ENCODE results near the gene PLK4. TPM values are rescaled to one million over a fixed set of nuclear protein-coding genes. Genes with fewer than 3 reads are reported as not detected.
"Not testable (repeated sequence)": the region's sequence is repeated elsewhere in the genome, so short reads cannot be mapped to it uniquely, and the experiment has no call there.

The PLK4 gene
- polyA plus RNA-seq, 3 donors, result 0.34 to 0.65 (median 0.38) TPM

DNA sequence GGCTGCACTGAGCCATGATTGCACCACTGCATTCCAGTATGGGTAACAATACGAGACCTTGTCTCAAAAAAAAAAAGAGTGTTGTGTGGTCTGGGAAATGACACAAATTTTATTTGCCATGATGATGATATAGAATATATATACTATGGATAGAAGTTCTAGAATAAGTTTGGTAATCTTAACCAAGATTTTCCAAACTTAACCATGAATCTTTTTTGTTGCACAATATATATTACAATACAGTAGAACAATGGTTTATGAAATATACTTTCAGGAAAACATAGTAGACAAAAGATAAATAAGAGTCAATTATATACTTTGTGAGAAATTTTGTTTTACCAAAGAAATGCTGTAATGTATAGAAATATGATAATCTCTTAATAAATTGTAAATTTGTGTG, 49.5 kb downstream of the PLK4 start:
- Histone ChIP-seq H3K27me3 (ENCODE audit: control insufficient read depth in 2 of 2, insufficient read depth in 2 of 2, low read length in 2 of 2) (no peaks in the 10 kb centered on the region), H3K4me1 (ENCODE audit: control insufficient read depth in 1 of 2, insufficient read depth in 2 of 2, low read length in 2 of 2) (no peaks in the 10 kb centered on the region), H3K27ac (ENCODE audit: low read depth in 1 of 2, low read length in 2 of 2) (no peak overlapping the region), H3K4me2 (replicated peaks; ENCODE audit: extremely low read depth, low read length, poor library complexity, severe bottlenecking) (no peak overlapping the region), H4K20me1 (ENCODE audit: insufficient read depth, low read length) (no peaks in the 10 kb centered on the region), H3K9ac (ENCODE audit: insufficient read depth, low read length, poor library complexity, severe bottlenecking) (no peak overlapping the region), H3K9me3 (replicated peaks in 1 of 2; ENCODE audit: control insufficient read depth in 1 of 2, insufficient read depth in 1 of 2, low read length in 2 of 2) (no peaks in the 10 kb centered on the region), H3K36me3 (replicated peaks in 1 of 2; ENCODE audit: control insufficient read depth in 1 of 2, insufficient read depth in 2 of 2, low read length in 2 of 2) (peaks cover 9 to 46% of the 10 kb centered on the region in 2 donors), H3K4me3 (replicated peaks in 1 of 3; ENCODE audit: low read depth in 2 of 3, low read length in 3 of 3) (no peak overlapping the region), H3K79me2 (ENCODE audit: insufficient read depth, low read length) (no peaks in the 10 kb centered on the region), H2AFZ (ENCODE audit: insufficient read depth, low read depth, low read length, poor library complexity, severe bottlenecking) (no peak overlapping the region)
- H3K4me3 Mint-ChIP-seq, result no peak overlapping the region
- no CpG with 5 or more reads among the region's 1 CpG for WGBS (ENCODE audit: insufficient coverage)
- no peaks in the 10 kb centered on the region for H3K27me3 Mint-ChIP-seq (ENCODE audit: low read depth in 3 of 3)
- no peak for DNase-seq
- TF ChIP-seq CTCF (IDR thresholded peaks at IDR 0.05), result no peak
- intact Hi-C loops (cut with micrococcal nuclease), result no loop called here
- H3K36me3 Mint-ChIP-seq, result peaks cover 24 to 37% of the 10 kb centered on the region in 2 donors
- no peak overlapping the region for H3K27ac Mint-ChIP-seq
- H3K4me1 Mint-ChIP-seq, result no peaks in the 10 kb centered on the region
- peaks cover 0 to 4% (median 0%) of the 10 kb centered on the region in 7 donors for H3K9me3 Mint-ChIP-seq

DNA sequence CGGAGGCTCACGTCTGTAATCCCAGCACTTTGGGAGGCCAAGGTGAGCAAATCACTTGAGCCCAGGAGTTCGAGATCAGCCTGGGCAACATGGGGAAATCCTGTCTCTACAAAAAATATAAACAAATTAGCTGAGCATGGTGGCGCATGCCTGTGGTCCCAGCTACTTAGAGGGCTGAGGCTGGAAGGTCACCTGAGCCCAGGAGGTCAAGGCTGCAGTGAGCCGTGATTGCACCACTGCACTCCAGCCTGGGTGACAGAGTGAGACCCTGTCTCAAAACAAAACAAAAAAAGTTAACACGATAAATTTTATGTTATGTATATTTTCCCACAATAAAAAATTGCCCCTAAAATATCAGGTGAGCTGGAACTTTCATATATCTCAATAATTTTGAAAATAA, 51.1 kb downstream of the PLK4 start:
- H3K4me3 Mint-ChIP-seq; H3K27ac Mint-ChIP-seq; DNase-seq; H3K79me2 ChIP-seq (ENCODE audit: insufficient read depth, low read length); H3K4me2 ChIP-seq (replicated peaks; ENCODE audit: extremely low read depth, low read length, poor library complexity, severe bottlenecking); H3K9me3 Mint-ChIP-seq; H3K27ac ChIP-seq (ENCODE audit: low read depth in 1 of 2, low read length in 2 of 2); H3K9ac ChIP-seq (ENCODE audit: insufficient read depth, low read length, poor library complexity, severe bottlenecking); H3K4me1 Mint-ChIP-seq; intact Hi-C loops (cut with micrococcal nuclease); H4K20me1 ChIP-seq (ENCODE audit: insufficient read depth, low read length); H3K4me3 ChIP-seq (replicated peaks in 1 of 3; ENCODE audit: low read depth in 2 of 3, low read length in 3 of 3); H3K27me3 Mint-ChIP-seq (ENCODE audit: low read depth in 3 of 3); H3K27me3 ChIP-seq (ENCODE audit: control insufficient read depth in 2 of 2, insufficient read depth in 2 of 2, low read length in 2 of 2); H3K9me3 ChIP-seq (replicated peaks in 1 of 2; ENCODE audit: control insufficient read depth in 1 of 2, insufficient read depth in 1 of 2, low read length in 2 of 2); H2AFZ ChIP-seq (ENCODE audit: insufficient read depth, low read depth, low read length, poor library complexity, severe bottlenecking); H3K4me1 ChIP-seq (ENCODE audit: control insufficient read depth in 1 of 2, insufficient read depth in 2 of 2, low read length in 2 of 2): not testable (repeated sequence)
- H3K36me3 Mint-ChIP-seq, result peaks cover 17 to 32% of the 10 kb centered on the region in 2 donors
- H3K36me3 ChIP-seq (replicated peaks in 1 of 2; ENCODE audit: control insufficient read depth in 1 of 2, insufficient read depth in 2 of 2, low read length in 2 of 2), result peaks cover 9 to 39% of the 10 kb centered on the region in 2 donors
- 100% methylated on average over 4 of the region's 6 CpGs for WGBS (ENCODE audit: insufficient coverage)

Data from CD14-positive monocyte (primary cell).